GM18502 (cell line): ENCODE measurements around the gene CNDP2.
A peak's percentile ranks its signal among the peaks of the same experiment; 100 is the strongest.
"Not testable (repeated sequence)": the region's sequence is repeated elsewhere in the genome, so short reads cannot be mapped to it uniquely, and the experiment has no call there.

ENCODE experiments used
- ATAC-seq: cut with Tn5 transposase; IDR thresholded peaks from one replicate; pipeline ENCODE4 v1.9.1; 2021; ENCODE audit warnings: mild to moderate bottlenecking; ENCODE audit not compliant: unreplicated experiment, poor library complexity

The CNDP2 gene

GRCh38 chr18:74514860-74515495 is 18.8 kb downstream of the CNDP2 start:
- no peak for ATAC-seq

GRCh38 chr18:74515620-74516231 is 19.6 kb downstream of the CNDP2 start:
- no peak for ATAC-seq

GRCh38 chr18:74516271-74517235 is 20.4 kb downstream of the CNDP2 start:
- ATAC-seq = no peak

GRCh38 chr18:74517236-74517630 is 21.1 kb downstream of the CNDP2 start:
- no peak for ATAC-seq

- ATAC-seq = no peak
These were observed 22.5 kb downstream of the CNDP2 start for GRCh38 chr18:74518456-74519295.

GRCh38 chr18:74519320-74520095 is 23.3 kb downstream of the CNDP2 start:
- no peak for ATAC-seq

GRCh38 chr18:74520096-74520833 is 24.1 kb downstream of the CNDP2 start:
- no peak for ATAC-seq

GRCh38 chr18:74521068-74521725 is 25.0 kb downstream of the CNDP2 start:
- no peak for ATAC-seq

- ATAC-seq = no peak
These were observed 26.7 kb downstream of the CNDP2 start for GRCh38 chr18:74522635-74523548.

GRCh38 chr18:74524097-74524496 is 27.9 kb downstream of the CNDP2 start:
- no peak for ATAC-seq

- not testable (repeated sequence) for ATAC-seq
These were observed 28.8 kb downstream of the CNDP2 start for GRCh38 chr18:74524915-74525314.

GRCh38 chr18:74525741-74526140 is 29.6 kb downstream of the CNDP2 start:
- no peak for ATAC-seq

GRCh38 chr18:74526488-74526887 is 30.3 kb downstream of the CNDP2 start:
- ATAC-seq = no peak

- ATAC-seq = peak; percentile 77
These were observed 32.3 kb downstream of the CNDP2 start for GRCh38 chr18:74528478-74528877.

- peak; percentile 11 for ATAC-seq
These were observed 32.8 kb downstream of the CNDP2 start for GRCh38 chr18:74528913-74529312.

GRCh38 chr18:74529378-74529777 is 33.2 kb downstream of the CNDP2 start:
- ATAC-seq = no peak
